Pancreas (tissue), 10 donors: Measurements from ENCODE around the gene SYTL1. TPM values are rescaled to one million over a fixed set of nuclear protein-coding genes. Genes with fewer than 3 reads are reported as not detected.

Experiments
- ATAC-seq, 4 donors: fragments of 200-7000 bp; cut with Tn5 transposase; one replicate each; pipeline versions ENCODE4 v1.8.0 to v1.9.1; 2020; ENCODE audit warnings: mild to moderate bottlenecking in 4 of 4, moderate library complexity in 4 of 4
- DNase-seq, 6 donors: peaks; one replicate each; pipeline ENCODE4 v3.0.0-alpha.2; 2020
- FAIRE-seq: peaks from 2 replicates; lab custom pipeline; 2012; peaks lifted over from hg19 to GRCh38; lab: Jason Lieb, UNC
- H3K27ac ChIP-seq, 4 donors: fragments of 200-600 bp; sonication (generic); 1 replicate in 3 of 4; 2 replicates in 1 of 4; pipeline versions ENCODE4 v1.5.0 to v1.8.0; 2020
- H3K27me3 ChIP-seq, 4 donors: fragments of 200-600 bp; one replicate each; pipeline ENCODE4 v1.8.0; 2021
- H3K36me3 ChIP-seq, 3 donors: fragments of 200-600 bp; sonication (generic) in 1 of 3; one replicate each; pipeline versions ENCODE4 v1.5.0 to v1.8.0; 2020 to 2021
- H3K4me1 ChIP-seq, 3 donors: fragments of 200-600 bp; one replicate each; pipeline ENCODE4 v1.8.0; 2021
- H3K4me3 ChIP-seq, 4 donors: fragments of 200-600 bp; sonication (generic) in 2 of 4; one replicate each; pipeline versions ENCODE4 v1.5.0 to v1.8.0; 2020 to 2021
- H3K9me3 ChIP-seq, 4 donors: fragments of 200-600 bp; one replicate each; pipeline ENCODE4 v1.8.0; 2021
- WGBS, 2 donors: extraction: QIAGEN DNeasy Blood & Tissue Kit; methylation state at CpG; one replicate each; pipeline ENCODE4 v1.1.7; 2013; 5-methylcytosine and 5-hydroxymethylcytosine counted together
- intact Hi-C, 3 donors: fragments of 100-400 bp; cut with DNase I; formaldehyde crosslinking; loops; one replicate each; pipeline versions ENCODE4 v1.11.1 to v1.14.2; 2022
- polyA plus RNA-seq, 2 donors: library from polyadenylated mRNA; stranded (reverse); fragments of 200-250 nt; gene quantifications; one replicate each; pipeline ENCODE4 v1.2.3, GENCODE V29; 2013
- total RNA-seq, 6 donors: library from RNA; stranded (reverse); fragmentation: NEBNext Ultra II Directional in 4 of 6; extraction: Animal tissue kit (Norgen Biotek cat#: 25700) in 4 of 6; gene quantifications; one replicate each; pipeline versions ENCODE4 v1.2.1 to v1.2.4, GENCODE V29; 2021 to 2023
- TF ChIP-seq, protein P1 (sequence below), 4 donors: fragments of 200-600 bp; sonication (generic) in 3 of 4; IDR thresholded peaks; one replicate each; pipeline versions ENCODE4 v1.5.0 to v1.8.0; 2021; ENCODE audit warnings: antibody characterized with exemption in 4 of 4
- donor health status: healthy with polysubstance abuse.
- donor health status: DM: no; HTN: no; CAD: no; lungs with moderate emphysema.
- donor health status: DM: no; HTN: no; CAD: no.
- donor health status: control.
- donor health status: control.
- donor health status: Bipolar disorder and iron deficiency.
- donor health status: DM: yes; HTN: yes; CAD: no.
- donor health status: DM: no; HTN: no; CAD: no.
- donor health status: DM: no; HTN: no; CAD: no.
- donor health status: DM: yes; HTN: yes; CAD: no.

SYTL1 gene
- total RNA-seq (100 to 1,000 TPM in 4 of 6 donors, 10 to 100 TPM in 2; 45.8 to 128 (median 104) TPM), polyA plus RNA-seq (100 to 1,000 TPM; 207 to 254 TPM)

GRCh38 chr1:27341525-27342252, at the start of gene SYTL1:
SYTL1 (plus strand) TSS chr1:27342022; CDS start chr1:27345335, 3,313 bp downstream.
- intact Hi-C loops = no loop called here

GRCh38 chr1:27292106-27292505, 49.7 kb upstream of the SYTL1 start:
- Histone ChIP-seq H3K36me3 (peaks cover 0 to 9% (median 6%) of the 10 kb centered on the region in 3 donors), H3K27ac (no peak overlapping the region), H3K9me3 (no peaks in the 10 kb centered on the region), H3K27me3 (no peaks in the 10 kb centered on the region), H3K4me3 (no peak overlapping the region), H3K4me1 (no peaks in the 10 kb centered on the region)
- ATAC-seq (peak in 3 of 4 donors; percentile 18 to 75 (median 72)), FAIRE-seq (no peak), DNase-seq (no peak)
- intact Hi-C loops = loop anchor here in 1 of 3 donors (10.0 kb wide), 1 partner anchor 97 kb away; no protein-coding TSS in a partner anchor
- TF ChIP-seq, protein P1, sequence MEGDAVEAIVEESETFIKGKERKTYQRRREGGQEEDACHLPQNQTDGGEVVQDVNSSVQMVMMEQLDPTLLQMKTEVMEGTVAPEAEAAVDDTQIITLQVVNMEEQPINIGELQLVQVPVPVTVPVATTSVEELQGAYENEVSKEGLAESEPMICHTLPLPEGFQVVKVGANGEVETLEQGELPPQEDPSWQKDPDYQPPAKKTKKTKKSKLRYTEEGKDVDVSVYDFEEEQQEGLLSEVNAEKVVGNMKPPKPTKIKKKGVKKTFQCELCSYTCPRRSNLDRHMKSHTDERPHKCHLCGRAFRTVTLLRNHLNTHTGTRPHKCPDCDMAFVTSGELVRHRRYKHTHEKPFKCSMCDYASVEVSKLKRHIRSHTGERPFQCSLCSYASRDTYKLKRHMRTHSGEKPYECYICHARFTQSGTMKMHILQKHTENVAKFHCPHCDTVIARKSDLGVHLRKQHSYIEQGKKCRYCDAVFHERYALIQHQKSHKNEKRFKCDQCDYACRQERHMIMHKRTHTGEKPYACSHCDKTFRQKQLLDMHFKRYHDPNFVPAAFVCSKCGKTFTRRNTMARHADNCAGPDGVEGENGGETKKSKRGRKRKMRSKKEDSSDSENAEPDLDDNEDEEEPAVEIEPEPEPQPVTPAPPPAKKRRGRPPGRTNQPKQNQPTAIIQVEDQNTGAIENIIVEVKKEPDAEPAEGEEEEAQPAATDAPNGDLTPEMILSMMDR (IDR thresholded peaks at IDR 0.05) = no peak
- 50 to 51% methylated on average over 5 of the region's 5 CpGs for WGBS, 2 donors

More at GRCh38 chr1:27341525-27342252, at the start of gene SYTL1:
- peak; percentile 87 to 91 (median 88) for ATAC-seq
- DNase-seq = peak; percentile 74 to 93 (median 82)
- Histone ChIP-seq H3K27me3 (no peaks in the 10 kb centered on the region), H3K4me3 (peak within 1 kb of the TSS; percentile 21 to 67 (median 50)), H3K36me3 (no peaks in the 10 kb centered on the region), H3K9me3 (no peaks in the 10 kb centered on the region), H3K27ac (peak within 1 kb of the TSS; percentile 46 to 69 (median 62)), H3K4me1 (peaks cover 0 to 4% (median 3%) of the 10 kb centered on the region in 3 donors)
- 15 to 16% methylated on average over 22 of the region's 22 CpGs for WGBS, 2 donors
- TF ChIP-seq, protein P1 (IDR thresholded peaks at IDR 0.05) = no peak
- no peak for FAIRE-seq

GRCh38 chr1:27293915-27294314, 47.9 kb upstream of the SYTL1 start:
- FAIRE-seq = no peak
- DNase-seq = peak in 1 of 6 donors; percentile 33
- WGBS, 2 donors = 96 to 98% methylated on average over 8 of the region's 8 CpGs
- H3K4me3 ChIP-seq = no peak overlapping the region
- H3K4me1 ChIP-seq = no peaks in the 10 kb centered on the region
- no peaks in the 10 kb centered on the region for H3K27me3 ChIP-seq
- no peak for ATAC-seq
- TF ChIP-seq, protein P1 (IDR thresholded peaks at IDR 0.05) = no peak
- H3K9me3 ChIP-seq = no peaks in the 10 kb centered on the region
- intact Hi-C loops = loop anchor here in 1 of 3 donors (10.0 kb wide), 1 partner anchor 99 kb away; no protein-coding TSS in a partner anchor
- H3K27ac ChIP-seq = no peak overlapping the region
- peaks cover 0 to 26% (median 8%) of the 10 kb centered on the region in 3 donors for H3K36me3 ChIP-seq

GRCh38 chr1:27296773-27297291, 45.0 kb upstream of the SYTL1 start:
- Histone ChIP-seq H3K4me3 (no peak overlapping the region), H3K4me1 (no peaks in the 10 kb centered on the region), H3K27me3 (no peaks in the 10 kb centered on the region), H3K36me3 (peaks cover 0 to 30% (median 8%) of the 10 kb centered on the region in 3 donors), H3K27ac (no peak overlapping the region), H3K9me3 (no peaks in the 10 kb centered on the region)
- 37 to 41% methylated on average over 10 of the region's 10 CpGs for whole genome bisulfite sequencing, 2 donors
- FAIRE-seq (no peak), ATAC-seq (peak; percentile 38 to 61 (median 50)), DNase-seq (peak; percentile 25 to 89 (median 71))
- intact Hi-C loops = loop anchor here in 1 of 3 donors (5.0 to 10.0 kb wide), 2 partner anchors 95 to 102 kb away; partner anchors contain the start of gene GPR3
- TF ChIP-seq, protein P1 (IDR thresholded peaks at IDR 0.05) = peak; percentile 32 to 44 (median 34)
